A549 (cell line): ENCODE measurements around the gene FNBP1L.

Experiments
- CEBPB ChIP-seq, 2 experiments: fragments of >200 bp in 1 of 2; sonication (Bioruptor Twin) in 1 of 2; formaldehyde crosslinking in 1 of 2; IDR thresholded peaks; 2 replicates each; pipeline ENCODE4 v1.6.1; 2012 to 2016
- HOXA7 ChIP-seq: fragments of 250-450 bp; sonication (Bioruptor Pico); IDR thresholded peaks from 2 replicates; pipeline ENCODE4 v1.5.0; 2020; ENCODE audit warnings: mild to moderate bottlenecking, moderate library complexity
- JUN ChIP-seq, 2 experiments: fragments of >200 bp; sonication (Bioruptor Twin); formaldehyde crosslinking; IDR thresholded peaks; 2 replicates in 1 of 2; 3 replicates in 1 of 2; pipeline ENCODE4 v1.6.1; 2016 to 2017
- POLR2A ChIP-seq: IDR thresholded peaks from 2 replicates; pipeline ENCODE4 v1.6.1; 2012; ENCODE audit warnings: mild to moderate bottlenecking, low read length
- POLR2AphosphoS2 ChIP-seq: conservative IDR thresholded peaks from 2 replicates; pipeline ENCODE4 v1.6.1; 2012; ENCODE audit warnings: low read length, improper control_type of control experiment, inconsistent platforms
- RCOR1 ChIP-seq: fragments of 150-350 bp; IDR thresholded peaks from 2 replicates; pipeline ENCODE4 v1.6.1; 2014; ENCODE audit warnings: antibody characterized with exemption, low read length, low read depth
- RFX5 ChIP-seq: fragments of 450-650 bp; IDR thresholded peaks from 2 replicates; pipeline ENCODE4 v1.7.1; 2014; ENCODE audit warnings: antibody characterized with exemption, mild to moderate bottlenecking, moderate library complexity
- TF ChIP-seq, protein P1 (sequence below): IDR thresholded peaks from 2 replicates; pipeline ENCODE4 v1.6.1; 2012
- TF ChIP-seq, protein P2 (sequence below): fragments of 450-650 bp; IDR thresholded peaks from 2 replicates; pipeline ENCODE4 v1.6.1; 2014; ENCODE audit warnings: antibody characterized with exemption
- TF ChIP-seq, protein P3 (sequence below): fragments of 200-600 bp; sonication (generic); IDR thresholded peaks from 2 replicates; pipeline ENCODE4 v1.6.1; 2016; ENCODE audit warnings: antibody characterized with exemption, mild to moderate bottlenecking, moderate library complexity
- TF ChIP-seq, protein P4 (sequence below): fragments of >200 bp; sonication (Bioruptor Twin); formaldehyde crosslinking; IDR thresholded peaks from 3 replicates; pipeline ENCODE4 v1.5.1; 2016

DNA sequence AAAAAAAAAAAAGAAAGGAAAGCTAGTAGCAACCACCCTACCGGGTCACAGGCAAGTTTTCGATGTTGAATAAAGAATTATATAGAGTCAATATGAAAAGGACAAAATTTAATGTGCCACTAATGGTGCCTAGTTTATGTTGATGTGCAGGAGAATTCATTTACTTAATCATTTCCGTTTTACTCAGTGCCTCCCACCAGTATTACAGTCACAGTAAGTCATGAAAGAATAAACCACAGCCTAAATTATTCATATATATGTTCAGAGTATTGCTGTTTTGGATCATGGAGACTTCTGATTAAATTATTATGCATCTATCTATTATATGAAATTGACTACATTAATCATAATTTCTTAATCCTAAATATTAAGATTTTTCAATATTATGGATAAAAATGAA, 35.3 kb downstream of the FNBP1L start:
- TF ChIP-seq, protein P1, sequence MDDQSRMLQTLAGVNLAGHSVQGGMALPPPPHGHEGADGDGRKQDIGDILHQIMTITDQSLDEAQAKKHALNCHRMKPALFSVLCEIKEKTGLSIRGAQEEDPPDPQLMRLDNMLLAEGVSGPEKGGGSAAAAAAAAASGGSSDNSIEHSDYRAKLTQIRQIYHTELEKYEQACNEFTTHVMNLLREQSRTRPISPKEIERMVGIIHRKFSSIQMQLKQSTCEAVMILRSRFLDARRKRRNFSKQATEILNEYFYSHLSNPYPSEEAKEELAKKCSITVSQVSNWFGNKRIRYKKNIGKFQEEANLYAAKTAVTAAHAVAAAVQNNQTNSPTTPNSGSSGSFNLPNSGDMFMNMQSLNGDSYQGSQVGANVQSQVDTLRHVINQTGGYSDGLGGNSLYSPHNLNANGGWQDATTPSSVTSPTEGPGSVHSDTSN: no peak
- TF ChIP-seq, protein P2, sequence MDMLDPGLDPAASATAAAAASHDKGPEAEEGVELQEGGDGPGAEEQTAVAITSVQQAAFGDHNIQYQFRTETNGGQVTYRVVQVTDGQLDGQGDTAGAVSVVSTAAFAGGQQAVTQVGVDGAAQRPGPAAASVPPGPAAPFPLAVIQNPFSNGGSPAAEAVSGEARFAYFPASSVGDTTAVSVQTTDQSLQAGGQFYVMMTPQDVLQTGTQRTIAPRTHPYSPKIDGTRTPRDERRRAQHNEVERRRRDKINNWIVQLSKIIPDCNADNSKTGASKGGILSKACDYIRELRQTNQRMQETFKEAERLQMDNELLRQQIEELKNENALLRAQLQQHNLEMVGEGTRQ: no peak
- TF ChIP-seq, protein P3, sequence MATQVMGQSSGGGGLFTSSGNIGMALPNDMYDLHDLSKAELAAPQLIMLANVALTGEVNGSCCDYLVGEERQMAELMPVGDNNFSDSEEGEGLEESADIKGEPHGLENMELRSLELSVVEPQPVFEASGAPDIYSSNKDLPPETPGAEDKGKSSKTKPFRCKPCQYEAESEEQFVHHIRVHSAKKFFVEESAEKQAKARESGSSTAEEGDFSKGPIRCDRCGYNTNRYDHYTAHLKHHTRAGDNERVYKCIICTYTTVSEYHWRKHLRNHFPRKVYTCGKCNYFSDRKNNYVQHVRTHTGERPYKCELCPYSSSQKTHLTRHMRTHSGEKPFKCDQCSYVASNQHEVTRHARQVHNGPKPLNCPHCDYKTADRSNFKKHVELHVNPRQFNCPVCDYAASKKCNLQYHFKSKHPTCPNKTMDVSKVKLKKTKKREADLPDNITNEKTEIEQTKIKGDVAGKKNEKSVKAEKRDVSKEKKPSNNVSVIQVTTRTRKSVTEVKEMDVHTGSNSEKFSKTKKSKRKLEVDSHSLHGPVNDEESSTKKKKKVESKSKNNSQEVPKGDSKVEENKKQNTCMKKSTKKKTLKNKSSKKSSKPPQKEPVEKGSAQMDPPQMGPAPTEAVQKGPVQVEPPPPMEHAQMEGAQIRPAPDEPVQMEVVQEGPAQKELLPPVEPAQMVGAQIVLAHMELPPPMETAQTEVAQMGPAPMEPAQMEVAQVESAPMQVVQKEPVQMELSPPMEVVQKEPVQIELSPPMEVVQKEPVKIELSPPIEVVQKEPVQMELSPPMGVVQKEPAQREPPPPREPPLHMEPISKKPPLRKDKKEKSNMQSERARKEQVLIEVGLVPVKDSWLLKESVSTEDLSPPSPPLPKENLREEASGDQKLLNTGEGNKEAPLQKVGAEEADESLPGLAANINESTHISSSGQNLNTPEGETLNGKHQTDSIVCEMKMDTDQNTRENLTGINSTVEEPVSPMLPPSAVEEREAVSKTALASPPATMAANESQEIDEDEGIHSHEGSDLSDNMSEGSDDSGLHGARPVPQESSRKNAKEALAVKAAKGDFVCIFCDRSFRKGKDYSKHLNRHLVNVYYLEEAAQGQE: no peak
- TF ChIP-seq, protein P4, sequence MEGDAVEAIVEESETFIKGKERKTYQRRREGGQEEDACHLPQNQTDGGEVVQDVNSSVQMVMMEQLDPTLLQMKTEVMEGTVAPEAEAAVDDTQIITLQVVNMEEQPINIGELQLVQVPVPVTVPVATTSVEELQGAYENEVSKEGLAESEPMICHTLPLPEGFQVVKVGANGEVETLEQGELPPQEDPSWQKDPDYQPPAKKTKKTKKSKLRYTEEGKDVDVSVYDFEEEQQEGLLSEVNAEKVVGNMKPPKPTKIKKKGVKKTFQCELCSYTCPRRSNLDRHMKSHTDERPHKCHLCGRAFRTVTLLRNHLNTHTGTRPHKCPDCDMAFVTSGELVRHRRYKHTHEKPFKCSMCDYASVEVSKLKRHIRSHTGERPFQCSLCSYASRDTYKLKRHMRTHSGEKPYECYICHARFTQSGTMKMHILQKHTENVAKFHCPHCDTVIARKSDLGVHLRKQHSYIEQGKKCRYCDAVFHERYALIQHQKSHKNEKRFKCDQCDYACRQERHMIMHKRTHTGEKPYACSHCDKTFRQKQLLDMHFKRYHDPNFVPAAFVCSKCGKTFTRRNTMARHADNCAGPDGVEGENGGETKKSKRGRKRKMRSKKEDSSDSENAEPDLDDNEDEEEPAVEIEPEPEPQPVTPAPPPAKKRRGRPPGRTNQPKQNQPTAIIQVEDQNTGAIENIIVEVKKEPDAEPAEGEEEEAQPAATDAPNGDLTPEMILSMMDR: no peak
- TF ChIP-seq POLR2A (no peak), JUN (IDR thresholded peaks at IDR 0.05) (no peak), RFX5 (no peak), HOXA7 (CRISPR knock-in tag) (no peak), CEBPB (IDR thresholded peaks at IDR 0.05) (no peak), POLR2AphosphoS2 (no peak), RCOR1 (no peak)
